Natural killer cell (primary cell): ENCODE measurements around the gene ZW10. TPM values are rescaled to one million over a fixed set of nuclear protein-coding genes. Genes with fewer than 3 reads are reported as not detected.

Experiments
- ATAC-seq, 3 donors: fragments of 150-1000 bp in 2 of 3; fragments of 200-7000 bp in 1 of 3; cut with Tn5 transposase; 1 replicate in 1 of 3; 2 replicates in 2 of 3; pipeline ENCODE4 v1.10.0; 2021; ENCODE audit warnings: mild to moderate bottlenecking in 2 of 3, moderate library complexity in 2 of 3
- DNase-seq, 2 donors: peaks; one replicate each; pipeline versions ENCODE4 v3.0.0 to v3.0.0-alpha.2; 2013 to 2021; ENCODE audit warnings: mixed read lengths in 1 of 2
- H3K27ac ChIP-seq: one replicate; pipeline ENCODE4 v1.5.1; 2013; ENCODE audit warnings: mild to moderate bottlenecking, low read length
- H3K27me3 ChIP-seq: one replicate; pipeline ENCODE4 v1.6.1; 2013; ENCODE audit warnings: low read length; ENCODE audit not compliant: control insufficient read depth, insufficient read depth
- H3K36me3 ChIP-seq: one replicate; pipeline ENCODE4 v1.6.1; 2013; ENCODE audit warnings: low read length; ENCODE audit not compliant: control insufficient read depth, insufficient read depth
- H3K4me1 ChIP-seq: one replicate; pipeline ENCODE4 v1.6.1; 2013; ENCODE audit warnings: low read length; ENCODE audit not compliant: control insufficient read depth, insufficient read depth
- H3K4me3 ChIP-seq: one replicate; pipeline ENCODE4 v1.5.1; 2013; ENCODE audit warnings: low read length
- H3K9me3 ChIP-seq: one replicate; pipeline ENCODE4 v1.6.1; 2013; ENCODE audit warnings: low read length; ENCODE audit not compliant: control insufficient read depth, insufficient read depth
- H3K27ac Mint-ChIP-seq, 2 donors: one replicate each; pipeline ENCODE4 v1.8.0; 2022; ENCODE audit warnings: mild to moderate bottlenecking in 2 of 2, mixed read lengths in 2 of 2, moderate library complexity in 1 of 2
- H3K27me3 Mint-ChIP-seq, 2 donors: one replicate each; pipeline ENCODE4 v1.8.0; 2022; ENCODE audit warnings: low read depth in 2 of 2, mixed read lengths in 2 of 2
- H3K36me3 Mint-ChIP-seq: one replicate; pipeline ENCODE4 v1.8.0; 2022; ENCODE audit warnings: mixed read lengths
- H3K4me1 Mint-ChIP-seq, 2 donors: one replicate each; pipeline ENCODE4 v1.8.0; 2022; ENCODE audit warnings: mixed read lengths in 2 of 2
- H3K4me3 Mint-ChIP-seq: one replicate; pipeline ENCODE4 v1.8.0; 2022; ENCODE audit warnings: mild to moderate bottlenecking, moderate library complexity, mixed read lengths
- H3K9me3 Mint-ChIP-seq, 2 donors: one replicate each; pipeline ENCODE4 v1.8.0; 2022; ENCODE audit warnings: mixed read lengths in 2 of 2
- CTCF ChIP-seq: fragments of 200-600 bp; IDR thresholded peaks from one replicate; pipeline ENCODE4 v1.8.0; 2022; ENCODE audit warnings: antibody characterized with exemption
- WGBS: methylation state at CpG from one replicate; pipeline ENCODE4 v1.1.7; 2013; ENCODE audit warnings: missing lambda C conversion rate; ENCODE audit not compliant: insufficient coverage; 5-methylcytosine and 5-hydroxymethylcytosine counted together
- intact Hi-C: fragments of 100-400 bp; cut with micrococcal nuclease; formaldehyde crosslinking; loops from one replicate; pipeline ENCODE4 v1.14.2; 2022
- total RNA-seq, 4 donors: library from RNA; stranded (reverse); fragments of 120-200 nt in 1 of 4; gene quantifications; one replicate each; pipeline versions ENCODE4 v1.2.3 to v1.2.4, GENCODE V29; 2013 to 2022

ZW10 gene
- total RNA-seq, 3 donors from 2014 or later (not counting 1 experiment from before 2014, with no cell fraction given): 5.8 to 9.6 (median 6.6) TPM

- TF ChIP-seq CTCF: no peak
- no peaks in the 10 kb centered on the region for H3K36me3 ChIP-seq
- H3K9me3 ChIP-seq: no peaks in the 10 kb centered on the region
- DNase-seq: no peak
- H3K4me3 ChIP-seq: no peak overlapping the region
- H3K27ac Mint-ChIP-seq: no peak overlapping the region
- no peak for ATAC-seq
- no peaks in the 10 kb centered on the region for H3K27me3 ChIP-seq
- no peaks in the 10 kb centered on the region for H3K36me3 Mint-ChIP-seq
- intact Hi-C loops: no loop called here
- no peak overlapping the region for H3K27ac ChIP-seq
- no peaks in the 10 kb centered on the region for H3K4me1 ChIP-seq
- no peaks in the 10 kb centered on the region for H3K27me3 Mint-ChIP-seq
- WGBS: 100% methylated on average over 1 of the region's 1 CpG
- H3K4me3 Mint-ChIP-seq: no peak overlapping the region
- no peaks in the 10 kb centered on the region for H3K9me3 Mint-ChIP-seq
- H3K4me1 Mint-ChIP-seq: no peaks in the 10 kb centered on the region
Observed at GRCh38 chr11:113701491-113701890, 72.0 kb downstream of the ZW10 start.

- H3K27ac ChIP-seq: no peak overlapping the region
- no peak overlapping the region for H3K27ac Mint-ChIP-seq
- no peak overlapping the region for H3K4me3 Mint-ChIP-seq
- ATAC-seq (no peak), DNase-seq (no peak)
- no peak overlapping the region for H3K4me3 ChIP-seq
- H3K36me3 Mint-ChIP-seq: no peaks in the 10 kb centered on the region
- 81% methylated on average over 3 of the region's 3 CpGs for WGBS
- H3K4me1 ChIP-seq: no peaks in the 10 kb centered on the region
- no peaks in the 10 kb centered on the region for H3K9me3 ChIP-seq
- no peaks in the 10 kb centered on the region for H3K9me3 Mint-ChIP-seq
- H3K27me3 ChIP-seq: no peaks in the 10 kb centered on the region
- H3K36me3 ChIP-seq: no peaks in the 10 kb centered on the region
- TF ChIP-seq CTCF: no peak
- no peaks in the 10 kb centered on the region for H3K27me3 Mint-ChIP-seq
- intact Hi-C loops: no loop called here
- H3K4me1 Mint-ChIP-seq: no peaks in the 10 kb centered on the region
Observed at GRCh38 chr11:113698515-113698914, 75.0 kb downstream of the ZW10 start.

- H3K27me3 ChIP-seq: no peaks in the 10 kb centered on the region
- no peaks in the 10 kb centered on the region for H3K9me3 ChIP-seq
- Mint-ChIP-seq H3K27me3 (no peaks in the 10 kb centered on the region), H3K36me3 (no peaks in the 10 kb centered on the region), H3K4me3 (no peak overlapping the region), H3K27ac (no peak overlapping the region), H3K4me1 (no peaks in the 10 kb centered on the region), H3K9me3 (no peaks in the 10 kb centered on the region)
- no peak overlapping the region for H3K27ac ChIP-seq
- DNase-seq (no peak), ATAC-seq (no peak)
- WGBS: 98% methylated on average over 5 of the region's 7 CpGs
- no peaks in the 10 kb centered on the region for H3K36me3 ChIP-seq
- no peak overlapping the region for H3K4me3 ChIP-seq
- intact Hi-C loops: no loop called here
- TF ChIP-seq CTCF: no peak
- no peaks in the 10 kb centered on the region for H3K4me1 ChIP-seq
Observed at GRCh38 chr11:113697756-113698407, 75.6 kb downstream of the ZW10 start.

GRCh38 chr11:113697111-113697510 is 76.4 kb downstream of the ZW10 start:
- Histone ChIP-seq H3K36me3 (no peaks in the 10 kb centered on the region), H3K27me3 (no peaks in the 10 kb centered on the region), H3K4me3 (no peak overlapping the region), H3K9me3 (no peaks in the 10 kb centered on the region), H3K4me1 (no peaks in the 10 kb centered on the region), H3K27ac (no peak overlapping the region)
- intact Hi-C loops: no loop called here
- Mint-ChIP-seq H3K36me3 (no peaks in the 10 kb centered on the region), H3K4me3 (no peak overlapping the region), H3K9me3 (no peaks in the 10 kb centered on the region), H3K27me3 (no peaks in the 10 kb centered on the region), H3K27ac (no peak overlapping the region), H3K4me1 (no peaks in the 10 kb centered on the region)
- ATAC-seq (no peak), DNase-seq (no peak)
- WGBS: 94% methylated on average over 5 of the region's 5 CpGs
- no peak for TF ChIP-seq CTCF
